HG03196 (cell line): ENCODE measurements around the gene EIF3F.
"Not testable (repeated sequence)": the region's sequence is repeated elsewhere in the genome, so short reads cannot be mapped to it uniquely, and the experiment has no call there.

Experiments
- ATAC-seq: cut with Tn5 transposase; IDR thresholded peaks from one replicate; pipeline ENCODE4 v1.9.1; 2021; ENCODE audit not compliant: unreplicated experiment

EIF3F gene

GRCh38 chr11:7983832-7984590, 3.1 kb upstream of the EIF3F start:
- no peak for ATAC-seq

GRCh38 chr11:7987560-7987883, 385 bp downstream of the EIF3F start:
- ATAC-seq = not testable (repeated sequence)

GRCh38 chr11:7994581-7995278, 7.6 kb downstream of the EIF3F start:
- no peak for ATAC-seq

- no peak for ATAC-seq
Measured at GRCh38 chr11:7999795-8000194, 12.7 kb downstream of the EIF3F start.

- ATAC-seq = no peak
Measured at GRCh38 chr11:8000390-8000789, 13.3 kb downstream of the EIF3F start.

- no peak for ATAC-seq
Measured at GRCh38 chr11:8002676-8003075, 15.5 kb downstream of the EIF3F start.

- ATAC-seq = no peak
Measured at GRCh38 chr11:8003187-8003586, 16.1 kb downstream of the EIF3F start.

GRCh38 chr11:8004008-8004407, 16.9 kb downstream of the EIF3F start:
- ATAC-seq = no peak

- no peak for ATAC-seq
Measured at GRCh38 chr11:8005556-8005955, 18.4 kb downstream of the EIF3F start.

GRCh38 chr11:8006349-8006977, 19.3 kb downstream of the EIF3F start:
- ATAC-seq = peak; percentile 65

GRCh38 chr11:8008212-8008611, 21.1 kb downstream of the EIF3F start:
- no peak for ATAC-seq

- no peak for ATAC-seq
Measured at GRCh38 chr11:8009856-8010255, 22.7 kb downstream of the EIF3F start.

GRCh38 chr11:8011371-8011770, 24.2 kb downstream of the EIF3F start:
- ATAC-seq = no peak

- ATAC-seq = no peak
Measured at GRCh38 chr11:8011981-8012444, 24.9 kb downstream of the EIF3F start.

GRCh38 chr11:8013833-8014232, 26.7 kb downstream of the EIF3F start:
- ATAC-seq = no peak

GRCh38 chr11:8015753-8016239, 28.7 kb downstream of the EIF3F start:
- ATAC-seq = no peak

- ATAC-seq = no peak
Measured at GRCh38 chr11:8016440-8016839, 29.3 kb downstream of the EIF3F start.

GRCh38 chr11:8017071-8017470, 29.9 kb downstream of the EIF3F start:
- no peak for ATAC-seq

GRCh38 chr11:8017894-8018483, 30.9 kb downstream of the EIF3F start:
- ATAC-seq = no peak

- no peak for ATAC-seq
Measured at GRCh38 chr11:8018484-8019313, 31.6 kb downstream of the EIF3F start.
